NOMO-1 treated with dmso at 0.1 percent for 144 hours (cell line): ENCODE data around the gene MIR17HG.
"Not testable (repeated sequence)": the region's sequence is repeated elsewhere in the genome, so short reads cannot be mapped to it uniquely, and the experiment has no call there.

Experiments used
- DNase-seq: peaks from one replicate; lab custom pipeline; 2025; ENCODE audit not compliant: unreplicated experiment; lab: John Stamatoyannopoulos, UW

MIR17HG gene

GRCh38 chr13:91347202-91347995 lies at the start of gene MIR17HG:
TSS of gene MIR17HG (plus strand) at chr13:91347687.
- DNase-seq, result peak; percentile 99

DNA sequence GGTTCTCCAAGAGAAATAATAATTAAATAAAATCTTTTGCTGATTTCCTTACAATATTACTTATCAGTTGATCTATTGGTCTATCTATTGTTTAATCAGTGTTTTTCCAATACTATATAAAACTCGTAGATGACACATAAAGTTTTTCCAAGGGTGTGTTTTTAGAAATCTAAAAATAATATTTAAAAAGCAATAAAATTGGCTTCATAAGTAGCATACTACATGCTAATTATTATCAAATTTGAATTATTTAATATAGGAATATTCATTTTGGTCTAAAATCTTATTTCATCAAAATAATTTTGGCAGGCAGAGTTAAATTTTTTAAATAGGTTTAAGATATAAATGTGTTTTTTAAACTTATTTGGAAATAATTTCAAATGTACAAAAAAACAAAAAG lies 49.4 kb upstream of the MIR17HG start:
- DNase-seq, result no peak

DNA sequence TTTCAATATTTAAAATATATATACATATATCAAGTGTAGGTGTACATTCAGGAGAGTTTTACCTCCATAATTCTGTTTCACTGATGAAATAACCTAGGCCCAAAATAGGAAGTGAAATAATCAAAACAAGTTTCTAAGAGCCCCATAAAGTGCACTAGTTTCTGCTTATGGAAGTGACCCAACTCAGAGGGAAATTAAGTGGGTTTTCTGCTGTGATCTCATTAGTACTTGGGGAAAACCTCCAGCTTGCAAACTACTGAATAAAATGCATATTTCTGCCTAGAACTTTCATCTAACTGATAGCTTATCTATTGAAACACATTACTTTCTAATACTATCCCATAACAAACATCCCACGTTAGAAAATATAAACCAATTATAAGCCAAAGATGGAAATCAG lies 45.4 kb upstream of the MIR17HG start:
- peak; percentile 53 for DNase-seq

GRCh38 chr13:91303031-91303430 lies 44.5 kb upstream of the MIR17HG start:
- DNase-seq, result no peak

DNA sequence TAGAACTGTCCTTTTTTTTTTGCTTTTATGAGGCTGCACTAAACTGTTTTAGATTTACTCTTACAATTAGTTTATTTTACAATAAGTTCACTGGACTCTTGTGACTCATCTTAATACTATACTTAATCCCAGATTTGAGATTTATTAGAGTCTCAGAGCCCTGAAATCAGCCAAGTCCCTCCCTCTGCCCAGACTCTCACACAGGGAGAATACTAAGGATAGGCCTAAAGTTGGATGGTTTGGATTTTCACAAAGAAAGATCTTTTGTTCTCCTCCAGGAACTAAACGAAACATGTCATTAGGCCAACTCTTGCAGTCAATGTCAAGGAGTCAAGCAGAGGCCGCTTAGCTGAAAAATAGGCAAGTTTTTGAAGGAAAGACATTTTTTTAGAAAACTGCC lies 42.7 kb upstream of the MIR17HG start:
- DNase-seq, result no peak

DNA sequence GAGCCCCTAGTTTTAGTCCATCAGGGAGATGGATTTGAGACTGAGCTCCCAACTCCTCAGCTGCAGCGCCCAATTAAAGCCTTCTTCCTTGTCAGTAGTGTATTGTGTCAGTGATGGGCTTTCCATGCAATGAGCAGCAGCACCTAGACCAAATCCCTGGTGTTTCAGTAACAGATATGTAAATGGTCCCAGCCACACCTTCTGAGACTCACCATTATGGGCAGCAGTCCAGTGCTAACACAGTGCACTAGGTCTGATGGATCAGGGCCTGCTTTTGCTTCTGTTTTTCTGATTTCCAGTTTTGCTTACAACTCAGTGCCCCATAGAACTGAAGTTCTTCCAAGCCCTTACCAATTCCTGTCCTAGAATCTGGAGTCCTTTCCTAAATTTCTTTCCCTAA lies 41.8 kb upstream of the MIR17HG start:
- DNase-seq, result no peak

DNA sequence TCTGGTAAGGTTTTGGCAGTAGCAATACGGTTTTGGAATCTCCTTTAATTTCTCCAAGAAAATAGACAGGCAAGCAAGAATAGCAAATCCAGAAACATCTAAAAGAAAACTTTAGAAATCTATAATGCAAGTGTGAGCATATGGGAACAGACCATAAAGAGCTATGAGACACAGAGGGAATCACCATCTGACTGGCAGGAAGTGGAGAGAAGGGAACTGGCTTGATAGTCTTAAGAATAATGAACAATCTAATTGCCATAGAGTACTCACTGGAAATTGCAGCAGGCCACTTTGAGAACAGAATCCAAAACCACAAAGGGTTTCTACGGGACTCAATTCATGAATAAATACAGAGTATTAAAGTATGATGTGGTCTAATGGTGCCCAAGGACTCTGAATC lies 39.6 kb upstream of the MIR17HG start:
- DNase-seq, result no peak

DNA sequence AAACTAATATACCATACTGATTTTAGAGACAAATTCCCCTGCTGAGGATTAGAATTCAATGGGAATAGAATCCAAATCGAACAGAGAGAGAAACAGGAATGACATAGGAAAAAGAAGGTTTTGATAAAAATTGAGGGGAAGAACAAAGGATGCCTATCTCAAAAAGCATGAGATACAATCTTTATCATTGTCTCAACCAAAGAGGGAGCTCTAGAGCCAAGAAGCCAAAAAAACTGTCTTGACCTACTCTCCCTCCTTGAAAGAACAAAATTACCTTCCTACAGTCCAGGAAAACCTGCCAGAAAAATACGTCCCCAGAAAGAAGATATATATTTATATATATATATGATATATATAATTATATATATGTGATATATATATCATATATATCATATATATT lies 39.2 kb upstream of the MIR17HG start:
- no peak for DNase-seq

GRCh38 chr13:91311491-91311890 lies 36.0 kb upstream of the MIR17HG start:
- DNase-seq, result no peak

DNA sequence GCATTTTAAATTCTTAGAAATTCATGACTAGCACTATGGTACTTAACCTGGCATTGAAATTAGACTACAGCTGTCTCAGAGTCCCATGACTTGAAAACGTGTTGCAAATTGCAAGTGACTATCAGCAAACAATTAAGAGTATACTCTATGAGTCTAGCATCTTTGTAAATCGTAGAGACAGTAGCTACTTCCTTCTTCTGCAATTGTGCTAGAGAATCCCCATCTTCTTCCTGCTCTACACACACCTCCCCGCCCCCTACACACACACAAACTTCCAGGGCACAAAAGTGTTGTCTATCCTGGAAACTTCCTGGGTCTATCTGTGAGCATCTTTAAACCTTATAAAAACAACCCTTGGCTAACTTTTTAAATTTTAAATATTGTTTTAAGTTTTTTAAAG lies 35.2 kb upstream of the MIR17HG start:
- DNase-seq, result peak; percentile 66

- DNase-seq, result peak; percentile 70
These were observed 34.4 kb upstream of the MIR17HG start for GRCh38 chr13:91313103-91313502.

- DNase-seq, result no peak
These were observed 33.9 kb upstream of the MIR17HG start for GRCh38 chr13:91313581-91313980.

- DNase-seq, result no peak
These were observed 32.6 kb upstream of the MIR17HG start for GRCh38 chr13:91314888-91315287.

DNA sequence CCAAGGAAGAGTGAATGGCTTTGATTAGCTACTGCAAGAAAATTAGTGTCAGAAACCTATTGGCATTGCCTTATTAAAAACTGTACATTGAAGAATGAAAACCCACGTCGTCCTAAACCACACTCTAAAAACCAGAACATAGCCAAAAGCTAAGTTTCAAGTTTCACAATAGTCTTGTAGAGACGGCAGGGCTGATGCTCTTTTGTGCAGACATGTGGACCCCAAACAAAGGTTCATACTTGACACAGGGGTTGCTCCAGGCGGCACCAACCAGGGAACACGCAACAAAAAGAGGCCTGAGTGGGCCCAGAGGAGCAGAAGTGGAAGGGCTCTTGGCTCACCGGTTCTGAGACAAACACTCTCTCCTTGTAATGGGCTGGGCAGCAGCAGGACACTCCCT lies 28.6 kb upstream of the MIR17HG start:
- peak; percentile 57 for DNase-seq

DNA sequence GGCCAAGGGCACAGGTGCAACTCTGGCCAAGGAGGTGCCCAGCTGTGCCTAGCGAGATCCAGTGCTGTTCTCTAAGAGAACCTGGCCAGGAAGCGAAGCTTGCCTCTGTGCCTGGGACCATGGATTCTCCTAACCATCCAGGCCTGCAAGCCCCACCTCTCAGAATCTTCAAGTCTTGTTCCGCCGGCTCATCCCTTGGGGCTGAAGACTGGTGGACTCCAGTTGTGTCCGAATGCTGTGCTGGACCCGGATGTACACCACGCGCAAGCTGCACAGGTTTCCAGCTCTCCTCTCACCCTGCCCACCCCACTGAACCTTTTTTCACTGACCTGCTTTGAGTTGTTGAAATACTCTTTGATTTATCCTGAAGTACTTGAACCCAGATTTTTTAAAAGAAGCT lies 27.5 kb upstream of the MIR17HG start:
- peak; percentile 59 for DNase-seq

- not testable (repeated sequence) for DNase-seq
These were observed 26.5 kb upstream of the MIR17HG start for GRCh38 chr13:91320990-91321389.

- DNase-seq, result no peak
These were observed 24.1 kb upstream of the MIR17HG start for GRCh38 chr13:91323349-91323748.

GRCh38 chr13:91326146-91326545 lies 21.3 kb upstream of the MIR17HG start:
- DNase-seq, result no peak

GRCh38 chr13:91328726-91329125 lies 18.8 kb upstream of the MIR17HG start:
- DNase-seq, result no peak

- peak; percentile 79 for DNase-seq
These were observed 17.8 kb upstream of the MIR17HG start for GRCh38 chr13:91329733-91330132.

DNA sequence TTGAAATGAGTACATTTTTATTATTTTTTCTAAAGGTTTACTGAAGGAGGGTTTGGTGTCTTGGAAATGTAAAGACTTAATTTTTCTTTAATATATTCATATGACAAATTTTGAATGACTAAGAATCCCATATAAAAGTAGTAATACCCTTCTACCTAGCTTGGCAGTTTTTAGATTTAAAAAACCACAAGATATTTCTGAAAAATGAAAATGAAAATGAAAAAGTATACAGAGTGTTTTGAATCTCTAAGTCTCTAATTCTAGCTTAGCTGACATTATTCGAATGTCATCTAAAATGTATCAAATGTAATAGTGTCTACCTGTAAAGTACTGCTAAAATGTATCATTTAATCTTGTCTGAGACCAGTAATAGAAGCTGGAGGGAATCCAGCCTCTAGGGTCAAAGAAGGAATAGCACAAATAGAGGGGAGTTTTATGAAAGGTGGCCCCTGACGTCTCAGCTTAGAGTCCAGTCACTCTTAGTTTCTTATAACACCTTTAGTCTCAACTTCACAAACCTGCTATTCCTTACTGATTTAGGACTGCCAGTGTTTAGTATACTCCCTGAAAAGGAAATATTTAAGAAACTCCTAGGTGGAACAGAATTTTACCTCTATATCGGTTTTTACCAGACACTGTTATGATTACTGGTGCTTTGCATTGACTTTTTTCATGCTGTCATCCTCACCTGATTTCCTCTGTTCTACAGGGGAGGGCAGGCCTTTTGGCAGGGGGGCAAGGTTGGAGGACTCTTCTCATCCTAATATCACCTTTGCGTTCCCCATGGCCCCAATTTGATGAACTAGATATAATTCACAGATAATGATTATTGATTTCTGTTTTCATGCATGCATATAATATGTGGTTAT lies 16.2 kb upstream of the MIR17HG start:
- no peak for DNase-seq

DNA sequence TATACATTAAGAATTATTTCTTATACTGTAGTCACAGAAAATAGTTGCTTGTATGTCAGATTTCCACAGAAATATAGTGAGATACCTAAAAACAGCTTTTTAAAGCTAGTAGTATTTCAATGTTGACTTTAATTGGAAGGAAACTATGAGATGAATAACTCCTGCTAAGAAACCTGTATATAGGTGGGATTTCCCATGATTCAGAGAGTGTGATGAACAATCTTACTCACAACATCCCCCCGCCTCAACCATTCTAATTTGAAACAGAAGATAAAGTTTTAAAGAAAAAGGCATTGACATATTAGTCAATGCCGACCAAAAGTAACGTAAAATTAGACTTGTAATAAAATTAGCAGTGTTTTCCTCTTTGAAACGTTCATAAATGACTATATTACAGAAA lies 1.4 kb upstream of the MIR17HG start:
- no peak for DNase-seq
